Putamen (tissue), 1 donor: ENCODE results near the gene PPFIBP1.
"Not testable (repeated sequence)": the region's sequence is repeated elsewhere in the genome, so short reads cannot be mapped to it uniquely, and the experiment has no call there.

Source experiments
- DNase-seq: peaks from one replicate; pipeline ENCODE4 v3.0.0-alpha.2; 2016; ENCODE audit warnings: low spot score

PPFIBP1 gene

GRCh38 chr12:27566626-27567025 lies 42.6 kb downstream of the PPFIBP1 start:
- DNase-seq, result no peak

DNA sequence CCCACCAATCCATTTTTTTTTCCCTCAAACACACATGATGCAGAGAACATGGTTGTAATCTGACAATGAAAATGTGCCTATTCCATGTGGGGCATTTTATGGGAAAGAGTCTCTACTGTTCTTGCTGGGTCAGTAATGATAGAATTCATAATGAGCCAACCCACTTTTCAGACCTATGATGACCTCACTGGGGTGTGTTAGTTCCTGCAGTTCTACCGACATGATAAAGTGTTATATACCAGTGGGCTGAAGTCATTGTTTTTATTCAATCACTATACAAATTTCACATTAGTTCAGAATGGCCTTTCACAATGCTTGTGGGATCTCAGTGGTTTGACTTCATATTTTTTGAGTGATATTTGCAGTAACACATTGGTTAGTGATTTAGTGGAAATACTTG lies 47.5 kb downstream of the PPFIBP1 start:
- DNase-seq, result no peak

GRCh38 chr12:27572486-27573255 lies 48.7 kb downstream of the PPFIBP1 start:
- DNase-seq, result no peak

DNA sequence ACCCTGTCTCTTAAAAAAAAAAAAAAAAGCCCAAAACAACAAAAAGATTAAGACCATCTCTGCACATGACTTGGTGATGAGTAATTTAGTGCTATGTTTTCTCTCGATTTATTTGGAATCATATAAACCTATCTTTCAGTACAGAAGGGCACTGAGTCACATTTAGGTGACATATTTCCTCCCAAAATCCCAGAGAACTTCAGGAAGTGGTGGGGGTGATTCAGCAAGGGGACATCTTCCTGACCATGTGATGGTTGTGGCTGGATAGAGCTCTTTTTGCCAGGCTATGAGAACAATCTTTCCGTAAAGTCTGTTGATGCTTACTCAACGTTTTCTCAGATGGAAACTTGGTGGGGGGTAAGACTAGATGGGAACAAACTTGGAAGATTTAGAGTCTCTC lies 50.0 kb downstream of the PPFIBP1 start:
- no peak for DNase-seq

GRCh38 chr12:27575090-27575761 lies 51.2 kb downstream of the PPFIBP1 start:
- no peak for DNase-seq

- no peak for DNase-seq
Observed at GRCh38 chr12:27575762-27576118, 51.7 kb downstream of the PPFIBP1 start.

- no peak for DNase-seq
Observed at GRCh38 chr12:27576667-27577347, 52.8 kb downstream of the PPFIBP1 start.

- DNase-seq, result no peak
Observed at GRCh38 chr12:27577688-27578087, 53.7 kb downstream of the PPFIBP1 start.

GRCh38 chr12:27578689-27579372 lies 54.8 kb downstream of the PPFIBP1 start:
- no peak for DNase-seq

DNA sequence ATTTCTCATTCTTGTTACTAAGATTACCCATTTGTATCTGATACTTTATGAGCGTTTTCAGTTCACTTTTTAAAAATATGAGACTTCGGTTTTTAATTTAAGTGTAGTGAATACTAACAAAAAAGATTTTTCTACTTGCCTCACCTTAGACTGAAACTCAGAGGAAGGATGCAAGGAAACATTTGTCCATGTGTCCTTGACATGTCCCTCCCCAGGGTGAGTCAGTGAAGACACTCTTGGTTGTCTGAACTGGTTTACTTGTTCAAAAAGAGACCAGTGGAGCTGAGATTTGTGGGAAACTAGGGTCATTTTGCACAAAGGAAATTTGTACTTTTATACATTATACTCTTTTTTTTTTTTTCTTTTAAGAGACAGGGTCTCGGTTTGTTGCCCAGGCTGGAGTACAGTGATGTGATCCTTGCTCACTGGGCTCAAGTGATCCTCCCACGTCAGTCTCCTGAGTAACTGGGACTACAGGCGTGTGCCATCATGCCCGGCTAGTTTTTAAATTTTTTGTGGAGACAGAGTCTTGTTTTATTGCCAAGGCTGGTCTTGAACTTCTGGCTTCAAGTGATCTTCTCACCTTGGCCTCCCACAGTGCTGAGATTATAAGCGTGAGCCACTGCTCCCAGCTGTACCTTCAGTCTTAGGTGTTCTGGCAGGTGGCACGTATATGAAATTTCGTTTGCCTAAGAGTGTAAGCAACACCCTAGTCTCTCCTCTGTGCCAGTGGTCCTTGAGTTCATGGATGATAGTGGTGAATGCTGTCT lies 56.7 kb downstream of the PPFIBP1 start:
- DNase-seq, result no peak

GRCh38 chr12:27581331-27581671 lies 57.3 kb downstream of the PPFIBP1 start:
- DNase-seq, result not testable (repeated sequence)

DNA sequence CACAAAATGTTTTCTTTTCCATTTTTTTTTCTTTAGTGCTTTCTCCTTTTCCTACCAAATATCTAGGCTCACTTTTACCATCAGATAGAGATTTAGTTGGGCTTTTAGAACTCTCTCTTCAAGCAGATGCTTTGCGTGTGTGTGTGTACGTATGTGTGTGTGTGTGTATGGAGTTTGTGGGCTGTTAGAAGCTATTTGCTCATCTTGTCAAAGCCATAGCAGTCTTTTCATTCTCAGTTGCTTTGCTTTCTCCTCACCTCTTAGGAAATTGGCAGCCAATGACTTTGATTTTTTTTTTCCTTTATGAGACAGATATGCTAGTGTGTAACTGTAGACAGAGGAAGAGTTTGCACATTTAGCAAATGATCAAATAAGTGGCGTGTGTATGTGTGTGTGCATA lies 57.8 kb downstream of the PPFIBP1 start:
- not testable (repeated sequence) for DNase-seq

GRCh38 chr12:27582445-27582844 lies 58.4 kb downstream of the PPFIBP1 start:
- not testable (repeated sequence) for DNase-seq

DNA sequence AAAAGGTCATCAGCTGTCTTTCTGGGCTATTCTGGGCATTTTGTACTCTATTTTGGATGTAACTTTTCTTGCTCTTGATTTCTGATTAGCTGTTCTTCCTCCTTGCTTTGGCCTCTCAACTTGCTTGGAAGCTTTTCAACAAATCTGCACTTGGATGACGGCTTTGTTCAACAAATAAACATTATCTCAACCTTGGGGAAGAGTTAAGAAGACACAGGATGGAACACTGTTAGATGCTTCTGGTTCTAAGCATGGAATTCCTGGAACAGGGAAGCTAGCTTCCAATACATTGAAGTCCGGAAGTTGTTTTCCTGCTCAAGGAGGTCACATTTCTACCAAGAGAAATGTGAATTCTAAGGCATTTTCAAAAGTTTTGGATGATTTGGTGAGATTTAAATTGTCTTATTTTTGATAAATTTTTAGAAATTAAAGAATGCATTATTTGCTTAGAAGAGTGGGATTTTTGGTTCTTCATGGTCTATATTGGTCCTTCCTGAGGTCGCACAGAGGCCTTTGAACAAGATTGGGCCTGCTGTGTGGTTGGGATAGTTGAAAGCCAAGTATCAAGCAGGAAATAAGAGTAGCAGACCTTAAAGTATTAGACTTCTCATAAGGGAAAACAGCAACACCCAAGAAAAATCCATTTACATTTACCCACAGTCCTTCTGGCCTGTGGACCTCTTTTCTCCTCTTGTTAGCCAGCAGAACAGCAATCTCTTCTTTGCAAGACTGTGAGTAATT lies 59.2 kb downstream of the PPFIBP1 start:
- DNase-seq, result no peak

- DNase-seq, result no peak
Observed at GRCh38 chr12:27583981-27584380, 60.0 kb downstream of the PPFIBP1 start.

DNA sequence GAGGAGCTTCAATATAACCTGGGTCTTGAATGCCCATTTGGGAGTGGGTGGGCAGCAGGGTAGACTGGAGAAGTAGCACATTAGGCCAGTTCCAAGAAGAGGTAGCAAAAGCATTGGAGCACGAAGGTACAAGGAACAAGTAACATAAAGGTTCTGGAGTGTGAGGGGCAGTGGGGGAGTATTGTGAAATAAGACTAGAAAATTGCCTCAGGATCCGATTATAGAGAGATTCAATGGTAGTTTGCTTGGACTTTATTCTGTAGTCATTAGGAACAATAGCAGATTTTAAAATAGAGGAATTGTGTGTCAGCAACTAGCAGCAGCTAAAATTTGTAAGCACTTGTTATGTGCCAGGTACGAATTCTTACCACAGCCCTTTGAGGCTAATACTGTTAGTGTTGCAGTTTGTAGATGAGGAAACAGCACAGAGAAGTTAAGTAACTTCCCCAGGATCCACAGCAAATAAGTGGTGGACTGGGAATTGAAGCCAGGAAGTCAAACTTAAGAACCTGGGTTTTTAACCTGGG lies 61.8 kb downstream of the PPFIBP1 start:
- no peak for DNase-seq

GRCh38 chr12:27588075-27588730 lies 64.2 kb downstream of the PPFIBP1 start:
- not testable (repeated sequence) for DNase-seq

DNA sequence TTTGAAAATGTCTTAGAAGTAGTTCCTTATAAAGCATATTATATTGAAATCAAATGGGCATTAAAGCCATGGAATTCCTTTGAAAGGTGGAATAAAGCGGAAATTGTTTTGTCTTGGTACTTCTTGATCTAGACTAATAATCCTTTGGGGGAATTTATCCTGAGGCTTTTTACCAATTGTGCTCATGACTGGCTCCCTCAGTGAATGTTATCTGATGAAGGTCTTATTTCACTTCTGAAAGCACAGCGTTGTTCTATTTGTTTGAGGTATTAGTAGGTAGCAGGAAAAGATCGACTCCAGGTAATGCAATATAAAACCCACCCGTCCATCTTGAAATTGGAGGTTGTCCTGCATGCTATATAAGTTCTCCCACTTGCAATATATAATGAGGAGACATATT lies 64.8 kb downstream of the PPFIBP1 start:
- DNase-seq, result no peak

DNA sequence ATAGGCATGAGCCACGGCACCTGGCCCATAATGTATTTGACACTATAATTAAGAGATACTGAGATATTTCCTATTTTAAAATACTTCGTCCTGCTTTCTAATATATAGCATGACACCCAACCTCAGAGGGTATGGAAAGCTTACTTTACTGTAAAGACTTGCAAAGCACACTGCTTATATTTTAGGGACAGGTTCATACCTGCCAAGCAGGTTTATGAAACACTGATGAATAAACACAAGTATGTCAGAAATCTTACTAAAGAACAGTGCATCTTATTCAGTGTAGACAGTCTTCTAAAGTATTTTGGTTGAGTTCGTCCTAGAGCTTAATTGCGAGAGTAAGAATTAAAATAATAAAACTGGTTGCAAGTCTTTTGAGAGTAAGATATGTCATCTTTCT lies 65.4 kb downstream of the PPFIBP1 start:
- no peak for DNase-seq

GRCh38 chr12:27591698-27592097 lies 67.7 kb downstream of the PPFIBP1 start:
- DNase-seq, result not testable (repeated sequence)
